NCI-H1694 treated with DMSO at 0.1 percent for 48 hours (cell line): ENCODE results near the gene GIMD1.

Experiments
- DNase-seq: peaks from one replicate; lab custom pipeline; 2025; lab: John Stamatoyannopoulos, UW

GIMD1 gene

DNA sequence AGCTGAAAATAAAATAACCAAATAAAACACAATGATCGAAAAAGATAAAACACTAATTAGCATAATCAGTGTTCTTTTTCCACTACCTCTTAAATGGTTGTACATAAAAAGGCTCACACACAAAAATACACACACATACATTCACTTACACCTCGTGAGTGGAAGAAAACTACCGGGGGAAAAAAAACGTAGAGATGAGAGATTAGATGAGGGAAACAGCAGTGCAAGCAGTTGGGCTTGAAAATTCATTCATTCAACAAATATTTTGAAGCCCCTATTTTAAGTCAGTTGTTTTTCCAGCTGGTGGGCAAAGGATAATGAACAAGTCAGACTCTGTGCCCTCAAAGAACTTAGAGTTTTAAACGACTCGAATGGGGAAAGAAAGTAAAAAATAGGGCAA is 53.6 kb downstream of the GIMD1 start:
- DNase-seq = no peak

- DNase-seq = no peak
Observed at GRCh38 chr4:106312997-106313522, 55.5 kb downstream of the GIMD1 start.

GRCh38 chr4:106312377-106312776 is 56.2 kb downstream of the GIMD1 start:
- no peak for DNase-seq
